NCI-H2196 treated with DMSO at 0.1 percent for 48 hours (cell line): ENCODE results near the gene RBP5.

Experiments
- DNase-seq: peaks from one replicate; lab custom pipeline; 2025; ENCODE audit not compliant: unreplicated experiment; lab: John Stamatoyannopoulos, UW

Gene RBP5

DNA sequence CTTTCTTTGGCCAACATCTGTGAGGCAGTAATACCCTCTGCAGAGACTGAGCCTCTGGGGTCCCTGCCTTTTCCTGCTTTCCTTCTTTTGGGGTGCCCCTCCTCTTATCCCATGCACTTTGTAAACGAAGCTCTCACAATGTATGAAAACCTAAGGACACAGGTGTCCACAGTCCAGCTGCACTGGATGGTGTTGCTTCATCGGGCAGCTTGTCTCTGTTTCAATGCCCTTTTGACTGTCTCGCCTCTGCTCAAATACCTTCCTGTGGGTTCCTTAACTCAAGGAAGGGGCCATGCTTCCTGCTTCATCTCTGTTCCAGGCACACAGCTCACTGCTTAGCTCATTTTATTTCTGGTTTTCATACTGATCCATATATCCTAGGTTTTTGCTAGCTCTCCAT lies 26.1 kb downstream of the RBP5 start:
- DNase-seq, result no peak

DNA sequence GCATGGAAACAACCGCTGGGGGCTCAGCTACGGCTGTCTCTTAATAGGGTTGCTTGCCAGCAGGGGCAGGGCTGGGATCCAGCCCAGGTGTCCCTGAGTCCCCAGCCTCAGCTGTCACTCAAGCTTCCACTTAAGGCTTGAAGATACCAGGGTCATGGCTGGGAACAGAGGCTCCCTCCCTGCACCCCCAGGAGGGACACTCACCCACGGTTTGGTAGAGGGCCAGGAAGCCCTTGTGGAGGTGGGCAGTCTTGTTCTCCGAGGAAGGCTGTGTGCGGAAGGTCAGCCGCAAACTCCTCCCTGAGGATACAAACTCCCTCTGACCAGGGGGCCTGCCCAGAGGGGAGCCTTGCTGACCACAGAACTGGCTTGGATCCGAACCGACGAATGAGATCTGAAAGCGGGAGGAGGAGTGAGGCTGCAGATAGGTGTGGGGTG lies 27.0 kb downstream of the RBP5 start:
- DNase-seq, result no peak

DNA sequence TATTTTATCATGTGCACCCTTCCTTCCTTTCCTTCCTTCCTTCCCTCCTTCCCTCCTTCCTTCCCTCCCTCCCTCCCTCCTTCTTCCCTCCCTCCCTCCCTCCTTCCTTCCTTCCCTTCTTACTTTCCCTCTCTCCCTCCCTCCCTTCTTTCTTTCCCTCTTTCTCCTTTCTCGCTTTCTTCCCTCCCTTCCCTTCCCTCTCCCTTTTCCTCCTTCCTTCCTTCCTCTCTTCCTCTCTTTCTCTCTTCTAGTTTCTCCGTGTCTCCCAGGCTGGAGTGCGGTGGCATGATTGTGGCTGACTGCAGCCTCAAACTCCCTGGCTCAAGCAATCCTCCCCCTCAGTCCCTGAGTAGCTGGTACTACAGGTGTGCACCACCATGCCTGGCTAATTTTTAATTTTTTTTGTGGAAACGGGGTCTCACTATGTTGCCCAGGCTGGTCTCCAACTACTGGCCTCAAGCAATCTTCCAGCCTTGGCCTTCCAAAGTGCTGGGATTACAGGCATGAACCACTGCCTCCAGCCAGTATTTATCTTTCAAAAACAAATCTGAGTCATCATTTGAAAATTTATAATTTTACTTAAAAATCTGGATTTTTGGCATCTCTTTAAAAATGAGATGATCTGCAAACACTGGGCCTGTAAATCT lies 27.5 kb downstream of the RBP5 start:
- DNase-seq, result no peak

DNA sequence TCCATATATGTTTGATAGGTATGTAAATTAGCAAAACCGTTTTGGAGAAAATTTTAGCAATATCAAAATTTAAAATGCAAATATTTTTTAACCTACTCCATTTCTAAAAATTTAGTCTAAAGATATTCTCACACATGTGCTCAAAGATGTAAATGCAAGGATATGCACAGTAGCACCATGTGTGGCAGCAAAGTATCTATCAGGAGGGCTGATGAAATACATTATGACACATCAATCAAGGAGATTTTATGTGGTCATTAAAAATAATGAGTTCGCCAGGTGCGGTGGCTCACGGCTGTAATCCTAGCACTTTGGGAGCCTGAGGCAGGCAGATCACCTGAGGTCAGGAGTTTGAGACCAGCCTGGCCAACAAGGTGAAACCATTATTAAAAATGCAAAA lies 28.4 kb downstream of the RBP5 start:
- no peak for DNase-seq

DNA sequence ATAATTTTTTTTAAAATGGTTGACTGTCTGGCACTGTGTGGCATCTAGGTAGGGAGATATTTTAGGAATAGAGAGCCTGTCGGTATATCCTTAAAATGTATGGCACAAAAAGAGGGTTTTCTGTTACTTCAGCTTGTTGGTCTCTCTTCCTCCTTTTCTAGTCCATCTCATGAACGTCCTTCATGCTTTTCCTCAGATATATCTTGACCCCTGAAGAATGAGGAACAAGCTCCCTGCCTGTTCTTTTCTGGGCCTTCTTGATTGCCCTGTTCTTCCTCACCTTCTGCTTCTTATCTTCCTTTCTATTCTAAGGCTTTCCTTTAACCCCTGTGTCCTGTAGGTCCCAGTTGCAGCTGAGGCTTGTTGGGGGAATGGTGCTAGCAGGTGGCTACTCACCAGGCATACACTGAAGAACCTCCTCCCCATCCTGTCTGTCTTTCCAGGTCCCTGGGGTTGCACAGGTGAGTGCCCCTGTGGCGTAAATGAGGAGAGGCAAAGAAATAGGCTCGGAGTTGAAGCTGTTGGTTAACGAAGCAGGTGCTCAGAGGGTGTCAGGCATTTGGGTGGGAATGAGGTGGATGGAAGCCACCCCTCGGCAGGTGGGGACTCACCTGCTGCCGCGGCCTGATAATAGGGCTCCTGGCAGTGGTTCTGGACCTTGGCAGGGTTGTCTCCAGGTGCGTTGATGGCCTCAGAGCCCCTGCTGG lies 29.2 kb downstream of the RBP5 start:
- DNase-seq, result no peak

DNA sequence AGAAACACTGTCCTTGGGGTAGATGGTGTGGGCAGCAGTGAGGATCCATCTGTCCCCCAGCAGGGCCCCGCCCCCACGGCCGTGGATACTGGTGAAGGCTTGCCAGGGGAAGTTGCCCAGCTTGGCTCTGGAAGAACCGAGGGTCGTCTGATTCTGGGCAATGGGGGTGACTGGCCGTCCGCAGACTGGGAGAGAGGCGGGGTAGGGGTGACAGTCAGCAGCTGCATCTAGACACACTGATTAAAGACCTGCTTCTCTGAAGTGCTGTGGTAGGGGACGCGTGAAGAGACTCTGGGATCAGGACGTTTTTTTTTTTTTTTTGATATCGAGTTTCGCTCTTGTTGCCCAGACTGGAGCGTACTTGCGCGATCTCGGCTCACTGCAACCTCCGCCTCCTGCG lies 31.7 kb downstream of the RBP5 start:
- DNase-seq, result no peak

DNA sequence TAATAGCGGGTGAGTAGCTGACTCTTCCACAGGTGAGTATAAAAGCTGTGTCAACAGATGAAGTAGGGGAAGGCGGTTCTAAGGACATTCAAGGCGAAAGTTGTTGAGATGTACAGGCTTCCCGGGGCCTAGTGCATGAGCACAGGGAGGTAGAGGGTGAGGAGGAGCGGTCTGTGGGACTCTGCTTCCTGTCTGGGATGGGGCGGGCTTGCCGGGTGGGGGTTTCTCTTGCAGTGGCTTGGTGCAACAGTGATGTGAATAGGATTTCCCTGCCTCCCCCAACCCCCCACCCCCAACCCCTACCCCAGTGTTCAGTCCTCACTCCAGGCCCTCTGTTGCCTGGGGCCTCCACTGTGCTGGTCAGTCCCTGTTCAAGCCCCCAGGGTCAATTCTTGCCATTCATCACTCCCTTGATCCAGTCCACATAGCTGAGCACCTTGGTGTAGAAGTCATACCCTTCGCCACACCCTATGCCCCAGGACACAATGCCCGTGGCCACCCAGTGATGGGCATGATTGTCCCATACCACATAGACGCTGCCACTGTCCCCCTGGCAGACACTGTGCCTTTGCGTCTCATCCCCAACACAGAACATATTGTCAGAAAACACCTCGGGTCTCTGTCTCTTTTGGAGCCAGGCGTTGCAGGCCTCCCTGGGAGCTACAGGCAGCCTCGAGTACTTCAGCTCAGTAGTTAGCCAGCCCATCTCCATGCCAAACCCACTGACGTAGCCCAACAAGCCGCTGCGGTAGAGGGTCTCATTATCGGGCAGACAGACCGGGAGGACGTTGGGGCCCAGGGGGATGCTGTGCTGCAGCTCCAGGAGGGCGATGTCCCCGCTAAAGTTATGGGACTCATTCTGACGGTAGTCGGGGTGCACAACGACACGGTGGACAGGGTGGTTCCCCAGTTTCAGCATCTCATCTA lies 32.4 kb downstream of the RBP5 start:
- DNase-seq, result no peak

DNA sequence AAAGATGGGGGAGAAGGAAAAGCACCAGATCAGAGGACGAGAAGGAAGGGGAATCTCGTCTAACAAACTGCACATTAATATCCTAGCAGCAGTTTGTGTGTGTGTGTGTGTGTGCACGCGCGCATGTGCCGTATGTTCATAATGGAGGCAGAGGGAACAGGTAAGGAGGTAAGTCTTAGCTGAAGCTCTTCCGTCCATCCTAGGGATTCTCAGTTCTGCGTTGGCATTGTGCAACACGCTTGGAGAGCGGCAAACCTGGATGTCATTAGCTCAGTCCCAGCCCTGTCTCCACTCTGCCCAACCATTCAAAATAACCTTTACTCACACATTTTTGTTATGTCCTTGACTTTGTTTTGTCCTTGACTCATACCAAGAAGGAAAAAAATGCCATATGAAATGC lies 34.8 kb downstream of the RBP5 start:
- DNase-seq, result no peak

DNA sequence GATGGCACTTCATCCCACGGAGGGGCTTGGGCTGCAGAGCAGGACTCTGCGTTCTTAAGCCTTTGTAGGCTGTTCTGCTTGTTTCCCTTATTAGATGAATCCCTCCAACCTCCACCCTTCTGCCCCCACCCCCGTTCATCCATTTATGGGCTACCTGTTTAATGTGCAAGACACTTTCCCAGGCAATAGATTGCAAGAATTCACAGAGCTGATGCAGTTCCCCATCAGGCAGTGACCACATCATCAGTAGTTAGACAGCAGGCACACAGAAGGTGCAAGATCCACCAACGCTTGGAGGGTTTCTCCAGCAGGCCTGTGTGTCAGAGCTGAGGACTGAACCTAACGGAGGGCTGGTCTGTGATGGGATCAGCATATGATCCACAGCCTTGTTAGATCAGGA lies 35.2 kb downstream of the RBP5 start:
- no peak for DNase-seq

DNA sequence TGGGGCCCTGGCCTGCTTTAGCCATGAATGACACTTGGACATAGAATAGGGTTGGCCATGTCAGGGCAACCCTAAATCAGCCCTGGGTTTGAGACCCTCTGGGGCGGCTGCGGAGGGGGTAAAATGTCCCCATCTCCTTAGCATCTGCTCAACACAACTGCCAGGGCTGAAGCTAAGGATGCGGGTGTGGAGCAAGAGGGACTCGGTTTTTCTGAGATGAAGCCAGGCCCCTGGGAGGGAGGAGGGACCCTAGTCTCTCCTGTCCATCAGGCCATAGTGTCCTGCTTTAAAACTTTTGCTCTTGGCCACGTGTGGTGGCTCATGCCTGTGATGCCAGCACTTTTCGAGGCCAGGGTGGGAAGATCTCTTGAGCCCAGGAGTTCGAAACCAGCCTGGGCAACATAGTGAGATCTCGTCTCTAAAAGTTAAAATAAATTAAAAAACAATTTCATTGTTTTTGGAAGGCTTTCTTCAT lies 35.7 kb downstream of the RBP5 start:
- no peak for DNase-seq

DNA sequence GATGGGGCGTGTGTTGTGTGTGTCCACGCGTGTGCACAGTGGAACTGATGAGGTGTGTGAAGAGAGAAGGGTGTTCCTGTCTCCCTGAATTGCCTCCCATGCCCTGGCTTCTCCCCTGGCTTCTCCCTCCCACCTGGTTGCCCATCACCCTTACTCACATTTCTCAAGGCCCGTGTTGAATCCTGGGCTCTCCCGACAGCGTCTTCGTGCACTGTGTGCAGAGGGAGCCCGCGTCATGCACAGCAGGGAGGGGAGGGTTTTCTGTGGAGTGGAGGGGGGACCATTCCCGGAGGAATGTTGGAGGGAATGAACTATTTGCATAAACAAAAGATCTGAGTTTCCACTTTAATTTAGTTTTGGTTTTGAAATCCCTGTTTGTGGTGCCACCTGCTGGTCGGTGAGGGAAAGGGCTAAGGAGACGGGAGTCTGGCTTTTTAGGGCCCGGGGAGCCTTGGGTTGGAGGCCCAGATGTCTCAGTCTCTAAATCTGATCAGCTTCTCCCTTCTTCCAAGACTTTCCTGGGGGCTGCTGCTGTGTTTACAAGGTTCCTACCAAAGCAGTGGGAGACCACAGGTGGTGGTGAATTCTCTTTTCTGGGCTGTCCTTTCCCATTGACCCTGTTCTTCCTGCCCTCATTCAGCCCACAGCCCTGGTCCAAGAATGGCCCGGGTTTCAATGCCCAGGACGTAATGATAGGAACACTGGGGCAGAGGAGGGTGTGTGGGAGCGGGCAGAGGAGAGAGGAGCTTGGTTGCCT lies 36.3 kb downstream of the RBP5 start, which contains the start of gene C1R:
Gene C1R (minus strand): TSS at position 217 of the 757 bp plus-strand sequence. CDS start 57 bp downstream, at position 160.
- no peak for DNase-seq

DNA sequence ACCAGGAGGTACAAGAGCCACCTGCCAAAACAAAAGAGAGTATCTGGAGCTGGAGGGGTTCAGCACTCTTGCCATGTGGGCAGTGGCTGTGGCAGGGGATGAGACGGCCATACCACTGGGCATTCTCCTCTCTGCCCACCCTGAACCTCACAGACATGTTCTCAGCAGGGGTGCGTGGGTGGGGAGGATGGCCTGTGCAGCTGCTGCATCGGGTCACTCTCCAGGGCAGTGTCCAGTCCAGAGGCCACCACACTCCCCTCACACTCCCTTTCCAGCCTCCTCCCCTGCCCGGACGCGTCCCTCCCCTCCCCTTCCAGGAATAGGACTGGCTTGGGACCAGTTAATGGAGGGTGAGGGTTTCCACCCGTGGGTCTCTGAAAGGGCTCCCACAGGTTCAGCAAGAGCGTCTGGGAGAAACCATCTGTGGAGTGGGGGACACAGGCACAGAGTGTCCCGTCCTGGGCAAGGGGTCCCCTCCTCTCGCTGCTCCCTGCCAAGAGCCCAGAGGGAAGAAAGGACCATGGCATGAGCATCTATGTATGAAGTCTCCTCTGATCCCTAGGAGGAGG lies 36.9 kb downstream of the RBP5 start:
- DNase-seq, result no peak

DNA sequence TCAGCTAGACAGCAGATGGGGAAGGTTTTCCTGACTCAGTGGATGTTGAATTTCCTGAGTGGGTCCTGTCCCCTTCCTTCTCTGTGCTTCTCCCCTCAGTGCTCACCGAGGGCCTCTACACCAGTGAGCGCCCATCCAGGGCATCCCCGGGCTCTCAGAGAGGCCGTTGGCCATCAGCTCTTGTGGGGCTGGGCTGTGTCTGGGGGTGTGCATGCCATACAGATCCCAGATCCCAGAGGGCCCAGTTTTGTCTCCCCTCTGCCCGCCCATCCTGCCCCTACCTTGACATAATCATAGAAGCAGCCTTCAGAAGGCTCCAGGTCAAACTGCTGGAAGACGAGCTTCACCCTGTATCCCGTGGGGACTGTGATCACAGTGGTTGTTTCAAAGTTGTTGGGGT lies 37.5 kb downstream of the RBP5 start:
- DNase-seq, result no peak

DNA sequence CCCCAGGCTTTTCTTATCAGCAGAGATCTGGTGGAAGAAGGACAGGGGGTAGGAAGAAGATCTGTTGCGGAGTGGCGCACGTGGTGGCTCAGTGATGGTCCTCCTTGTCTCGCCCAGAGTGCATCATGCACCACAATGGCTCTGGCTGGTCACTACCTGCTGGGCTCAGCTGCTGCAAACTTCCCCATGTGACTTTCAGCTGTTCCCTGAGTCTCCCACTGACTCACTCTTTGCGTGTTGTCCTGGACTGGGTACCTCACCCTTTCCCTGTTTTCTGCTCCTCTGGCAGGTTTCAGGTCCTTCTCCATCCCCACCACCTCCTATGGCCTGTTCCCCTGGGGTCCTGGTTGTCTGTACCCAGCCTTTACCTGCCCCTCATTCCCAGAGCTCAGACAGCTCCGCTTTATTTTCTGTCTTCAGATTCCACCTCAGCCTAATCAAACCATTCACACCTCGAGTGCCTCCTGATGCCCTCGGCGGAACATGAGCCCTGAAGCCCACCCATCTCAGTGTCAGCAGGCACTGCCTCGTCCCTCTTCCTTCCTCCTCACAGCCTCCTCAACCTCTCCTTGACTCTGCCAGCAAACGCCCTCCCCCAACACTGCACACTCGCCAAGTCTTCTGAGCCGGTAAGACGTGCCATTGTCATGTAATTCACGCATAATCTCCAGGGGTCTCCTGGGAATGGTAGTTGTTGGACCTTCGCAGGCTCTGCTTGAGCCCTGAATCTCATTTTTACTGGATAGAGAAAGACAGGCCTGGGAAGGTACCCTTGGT lies 38.3 kb downstream of the RBP5 start:
- no peak for DNase-seq

DNA sequence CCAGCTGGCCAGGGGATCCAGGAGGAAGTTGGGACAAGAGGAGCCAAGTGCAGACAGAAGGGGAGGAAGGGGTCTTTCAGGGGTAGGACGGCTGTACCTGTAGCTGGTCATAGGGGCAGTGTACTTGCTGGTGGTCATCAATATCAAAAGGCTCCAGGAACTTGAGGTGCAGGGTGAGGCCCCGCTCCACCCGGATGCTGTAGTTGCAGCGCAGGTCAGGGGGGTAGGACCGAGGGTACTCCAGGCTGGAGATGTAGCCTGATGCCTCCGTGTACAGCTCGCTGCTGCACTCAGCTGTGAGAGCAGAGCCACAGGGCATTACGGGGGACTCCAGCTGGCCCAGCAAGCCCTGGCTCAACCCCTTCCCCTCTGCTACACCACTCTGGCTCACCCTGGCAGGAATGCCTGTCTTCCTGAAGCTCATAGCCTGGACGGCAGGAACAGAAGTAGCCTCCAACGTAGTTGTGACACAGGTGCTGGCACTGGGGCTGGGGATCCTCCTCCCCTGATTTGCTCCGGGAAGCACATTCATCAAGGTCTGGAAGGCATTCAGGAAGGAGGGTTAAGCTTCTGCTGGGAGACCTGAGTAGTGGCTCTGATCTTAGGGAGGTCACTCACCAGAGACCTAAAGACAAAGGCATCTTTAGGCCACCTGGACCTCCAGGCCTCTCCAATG lies 39.4 kb downstream of the RBP5 start:
- no peak for DNase-seq

DNA sequence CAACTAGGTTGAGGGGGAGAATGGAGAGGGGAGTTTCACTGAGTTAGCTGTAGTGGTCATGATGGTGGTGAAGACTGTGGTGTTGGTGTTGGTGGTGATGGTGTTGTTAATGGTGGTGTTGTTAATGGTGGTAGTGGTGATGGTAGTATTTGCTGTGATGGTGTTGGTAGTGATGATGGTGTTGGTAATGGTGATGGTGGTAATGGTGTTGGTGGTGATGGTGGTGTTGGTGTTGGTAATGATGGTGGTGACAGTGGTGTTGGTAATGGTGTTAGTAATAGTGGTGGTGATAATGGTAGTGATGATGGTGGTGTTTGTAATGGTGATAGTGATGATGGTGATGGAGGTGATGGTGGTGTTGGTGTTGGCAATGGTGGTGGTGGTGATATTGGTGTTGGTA lies 45.6 kb downstream of the RBP5 start:
- DNase-seq, result no peak

DNA sequence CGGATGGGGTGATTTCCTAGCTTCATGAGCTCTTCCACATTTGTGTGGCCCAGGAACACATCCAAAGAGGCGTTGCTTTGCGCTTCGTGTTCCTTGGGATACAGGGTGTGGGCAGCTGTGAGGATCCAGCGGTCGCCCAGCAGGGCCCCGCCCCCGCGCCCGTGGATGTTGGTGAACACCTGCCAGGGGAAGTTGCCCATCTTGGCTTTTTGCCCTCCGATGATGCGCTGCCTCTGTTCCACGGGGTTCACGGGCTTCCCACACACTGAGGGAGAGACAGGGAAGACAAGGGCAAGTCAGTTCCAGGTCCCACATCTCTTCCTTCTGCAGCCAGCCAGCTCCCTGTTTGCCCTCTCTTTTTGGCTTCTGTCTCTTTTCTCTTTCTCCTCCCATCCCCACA lies 47.7 kb downstream of the RBP5 start:
- no peak for DNase-seq

DNA sequence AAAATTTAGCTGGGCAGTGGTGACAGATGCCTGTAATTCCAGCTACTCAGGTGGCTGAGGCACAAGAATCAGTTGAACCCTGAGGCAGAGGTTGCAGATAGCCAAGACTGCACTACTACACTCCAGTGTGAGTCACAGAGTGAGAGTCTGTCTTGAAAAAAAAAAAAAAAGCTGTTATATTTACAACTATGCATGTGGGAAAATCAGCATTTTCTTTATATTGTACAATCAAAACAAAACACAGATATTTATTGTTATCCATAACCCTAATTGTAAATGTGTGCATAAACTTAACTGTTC lies 48.9 kb downstream of the RBP5 start:
- no peak for DNase-seq

DNA sequence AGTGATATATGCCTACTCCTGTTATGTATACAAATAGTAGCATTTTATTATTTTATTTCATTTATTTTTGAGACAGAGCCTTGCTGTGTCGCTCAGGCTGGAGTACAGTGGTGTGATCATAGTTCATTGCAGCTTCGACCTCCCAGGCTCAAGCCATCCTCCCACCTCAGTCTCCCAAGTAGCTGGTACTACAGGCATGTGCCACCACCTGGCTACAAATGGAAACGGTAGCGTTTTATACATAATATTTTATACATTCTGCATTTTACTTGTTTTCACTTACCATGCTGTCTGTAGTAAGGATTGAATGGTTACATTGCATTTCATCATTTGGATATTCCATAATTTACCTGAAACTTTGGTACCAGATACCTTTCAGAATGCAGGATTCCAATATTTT lies 50.5 kb downstream of the RBP5 start:
- DNase-seq, result no peak
